T-helper 9 cell (primary cell): ENCODE measurements around the gene PACC1.
"Not testable (repeated sequence)": the region's sequence is repeated elsewhere in the genome, so short reads cannot be mapped to it uniquely, and the experiment has no call there.

ENCODE experiments used
- DNase-seq: peaks from one replicate; pipeline ENCODE4 v3.0.0-alpha.2; 2020

PACC1 gene

DNA sequence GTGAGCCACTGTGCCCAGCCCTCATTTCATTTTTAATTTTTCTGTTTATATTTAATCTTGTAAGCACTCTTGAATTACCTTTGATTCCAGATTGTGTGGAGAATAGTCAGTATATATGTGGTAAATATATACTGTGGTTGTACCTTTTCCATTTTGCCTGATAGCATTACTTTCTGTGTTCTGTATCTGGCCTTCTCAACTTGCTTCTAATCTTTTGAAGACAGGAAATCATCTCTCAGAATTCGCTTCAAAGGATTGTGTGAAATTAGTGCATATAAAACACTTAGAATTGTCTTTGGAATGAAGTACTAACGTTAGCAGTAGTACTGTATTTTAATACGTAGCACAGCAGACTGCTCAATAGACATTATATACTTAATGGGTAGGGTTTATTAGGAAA, 91.6 kb downstream of the PACC1 start:
- no peak for DNase-seq

DNA sequence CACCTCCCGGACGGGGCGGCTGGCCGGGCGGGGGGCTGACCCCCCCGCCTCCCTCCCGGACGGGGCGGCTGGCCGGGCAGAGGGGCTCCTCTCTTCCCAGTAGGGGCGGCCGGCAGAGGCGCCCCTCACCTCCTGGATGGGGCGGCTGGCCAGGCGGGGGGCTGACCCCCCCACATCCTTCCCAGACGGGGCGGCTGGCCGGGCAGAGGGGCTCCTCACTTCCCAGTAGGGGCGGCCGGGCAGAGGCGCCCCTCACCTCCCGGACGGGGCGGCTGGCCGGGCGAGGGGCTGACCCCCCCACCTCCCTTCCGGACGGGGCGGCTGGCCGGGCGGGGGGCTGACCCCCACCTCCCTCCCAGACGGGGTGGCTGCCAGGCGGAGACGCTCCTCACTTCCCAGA, 93.7 kb downstream of the PACC1 start:
- not testable (repeated sequence) for DNase-seq

DNA sequence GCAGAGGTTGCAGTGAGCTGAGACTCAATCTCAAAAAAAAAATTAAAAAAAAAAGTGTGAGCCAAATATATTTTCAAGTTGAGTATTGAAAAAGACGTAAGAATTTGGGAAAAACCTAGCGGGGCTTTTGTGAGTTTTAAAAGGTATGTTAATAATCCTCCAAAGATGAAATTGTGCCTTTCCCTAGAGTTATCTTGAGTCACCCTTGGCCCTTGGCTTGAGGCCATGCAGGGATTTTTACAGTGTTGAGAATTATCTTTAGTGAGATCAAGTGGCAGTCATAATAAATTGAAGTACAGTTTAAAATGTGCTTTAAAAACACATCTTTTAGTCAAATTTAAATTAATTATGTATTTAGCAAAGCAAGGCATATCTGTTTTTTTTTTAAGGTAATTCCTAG, 96.8 kb downstream of the PACC1 start:
- DNase-seq, result no peak

DNA sequence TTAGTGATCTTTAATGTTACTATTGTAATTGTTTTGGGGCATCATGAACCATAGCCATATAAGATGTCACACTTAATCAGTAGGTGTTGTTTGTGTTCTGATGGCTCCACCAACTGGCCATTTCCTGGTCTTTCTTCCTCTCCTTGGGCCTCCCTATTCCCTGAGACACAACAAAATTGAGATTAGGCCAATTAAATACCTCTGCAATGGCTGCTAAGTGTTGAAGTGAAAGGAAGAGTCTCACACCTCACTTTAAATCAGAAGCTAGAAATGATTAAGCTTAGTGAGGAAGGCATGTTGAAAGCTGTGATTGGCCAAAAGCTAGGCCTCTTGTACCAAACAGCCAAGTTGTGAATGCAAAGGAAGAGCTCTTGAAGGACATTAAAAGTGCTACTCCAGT, 98.8 kb downstream of the PACC1 start:
- no peak for DNase-seq

DNA sequence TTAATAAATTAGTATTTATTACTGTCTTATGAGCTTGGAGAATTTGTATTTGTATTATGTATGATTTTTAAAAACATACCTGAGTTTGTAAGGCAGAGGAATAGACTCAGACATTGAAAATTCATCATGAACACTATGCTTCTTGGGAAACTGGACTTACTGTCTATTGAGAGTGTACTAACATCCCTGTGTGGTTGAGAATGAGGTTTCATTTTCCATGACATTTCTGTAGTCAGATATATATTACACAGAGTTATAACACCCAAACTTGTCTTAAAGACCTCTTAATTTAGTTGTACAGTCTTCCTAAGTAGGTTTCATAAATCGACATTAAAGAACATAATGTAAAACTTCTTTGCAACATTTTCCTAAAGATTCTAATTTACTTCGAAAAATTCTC, 99.5 kb downstream of the PACC1 start:
- DNase-seq, result no peak
